Gastroesophageal sphincter (tissue), 4 donors: ENCODE measurements around the gene AHCTF1. TPM values are rescaled to one million over a fixed set of nuclear protein-coding genes. Genes with fewer than 3 reads are reported as not detected.

Experiments
- ATAC-seq: fragments of 150-250 bp; one replicate; pipeline ENCODE4 v1.9.1; 2016; ENCODE audit warnings: mild to moderate bottlenecking, moderate library complexity
- H3K27ac ChIP-seq, 4 donors: fragments of 200-600 bp; sonication (generic) in 3 of 4; 1 replicate in 3 of 4; 2 replicates in 1 of 4; pipeline ENCODE4 v1.5.1; 2016 to 2019
- H3K27me3 ChIP-seq: fragments of 200-600 bp; sonication (generic); one replicate; pipeline ENCODE4 v1.5.1; 2019
- H3K36me3 ChIP-seq, 2 donors: fragments of 200-600 bp; sonication (generic); one replicate each; pipeline ENCODE4 v1.5.1; 2019; ENCODE audit warnings: control low read depth in 1 of 2
- H3K4me1 ChIP-seq, 3 donors: fragments of 200-600 bp; sonication (generic); 1 replicate in 2 of 3; 2 replicates in 1 of 3; pipeline ENCODE4 v1.5.1; 2016 to 2019; ENCODE audit warnings: control low read depth in 2 of 3
- H3K4me3 ChIP-seq, 2 donors: fragments of 200-600 bp; sonication (generic); one replicate each; pipeline ENCODE4 v1.5.1; 2019; ENCODE audit warnings: mild to moderate bottlenecking in 1 of 2, moderate library complexity in 1 of 2
- H3K9me3 ChIP-seq, 3 donors: fragments of 200-600 bp; sonication (generic); one replicate each; pipeline ENCODE4 v1.5.1; 2017 to 2019; ENCODE audit warnings: control low read depth in 2 of 3
- CTCF ChIP-seq, 4 experiments: fragments of 200-600 bp in 2 of 4; fragments of 450-650 bp in 2 of 4; sonication (generic) in 1 of 4; IDR thresholded peaks; one replicate each; pipeline ENCODE4 v1.5.1; 2017 to 2019; ENCODE audit warnings: antibody characterized with exemption in 4 of 4, mild to moderate bottlenecking in 2 of 4, moderate library complexity in 2 of 4
- EP300 ChIP-seq: sonication (generic); formaldehyde crosslinking; IDR thresholded peaks from one replicate; pipeline ENCODE4 v1.6.1; 2017; ENCODE audit warnings: antibody characterized with exemption, mild to moderate bottlenecking
- POLR2A ChIP-seq, 2 donors: fragments of 450-650 bp; IDR thresholded peaks; one replicate each; pipeline ENCODE4 v1.6.1; 2017; ENCODE audit warnings: antibody characterized with exemption in 2 of 2, mild to moderate bottlenecking in 2 of 2, moderate library complexity in 1 of 2
- POLR2AphosphoS5 ChIP-seq: sonication (generic); formaldehyde crosslinking; IDR thresholded peaks from one replicate; pipeline ENCODE4 v1.6.1; 2017; ENCODE audit warnings: antibody characterized with exemption
- WGBS, 2 donors: methylation state at CpG; one replicate each; pipeline ENCODE4 v1.1.5; 2018; ENCODE audit warnings: low coverage in 1 of 2; 5-methylcytosine and 5-hydroxymethylcytosine counted together
- total RNA-seq, 4 donors: library from RNA; depleted of rRNA; stranded (reverse); fragments of >200 nt; gene quantifications; one replicate each; pipeline ENCODE4 v1.1.0, GENCODE V29; 2016

Gene AHCTF1
- total RNA-seq, 4 donors from 2014 or later = 37.4 to 69.6 (median 45.2) TPM

GRCh38 chr1:246800756-246801155, 131.0 kb downstream of the AHCTF1 start:
- Histone ChIP-seq H3K4me3 (no peak overlapping the region), H3K27ac (no peak overlapping the region), H3K27me3 (peaks cover 25% of the 10 kb centered on the region), H3K36me3 (no peaks in the 10 kb centered on the region), H3K9me3 (peaks cover 0 to 6% (median 0%) of the 10 kb centered on the region in 3 donors), H3K4me1 (no peaks in the 10 kb centered on the region)
- TF ChIP-seq EP300 = no peak
- no peak for TF ChIP-seq POLR2AphosphoS5
- no peak for TF ChIP-seq CTCF (IDR thresholded peaks at IDR 0.05)
- 50 to 83% methylated on average over 1 to 5 of the region's 10 CpGs for WGBS, 2 donors
- ATAC-seq = no peak

GRCh38 chr1:246800356-246800755, 131.4 kb downstream of the AHCTF1 start:
- ATAC-seq = no peak
- H3K27me3 ChIP-seq = peaks cover 27% of the 10 kb centered on the region
- H3K9me3 ChIP-seq = peaks cover 0 to 6% (median 0%) of the 10 kb centered on the region in 3 donors
- no peaks in the 10 kb centered on the region for H3K4me1 ChIP-seq
- no peaks in the 10 kb centered on the region for H3K36me3 ChIP-seq
- TF ChIP-seq CTCF (IDR thresholded peaks at IDR 0.05) = no peak
- TF ChIP-seq POLR2A (IDR thresholded peaks at IDR 0.05) = no peak
- TF ChIP-seq EP300 = no peak
- no peak for TF ChIP-seq POLR2AphosphoS5
- no peak overlapping the region for H3K4me3 ChIP-seq
- 70 to 87% methylated on average over 3 of the region's 3 CpGs for WGBS, 2 donors
- H3K27ac ChIP-seq = no peak overlapping the region

- no peak for TF ChIP-seq POLR2A (IDR thresholded peaks at IDR 0.05)
- no peak for TF ChIP-seq EP300
- no peak for TF ChIP-seq CTCF (IDR thresholded peaks at IDR 0.05)
- no peak for TF ChIP-seq POLR2AphosphoS5
- Histone ChIP-seq H3K27me3 (peaks cover 38% of the 10 kb centered on the region), H3K4me1 (peaks cover 0 to 11% (median 0%) of the 10 kb centered on the region in 3 donors), H3K27ac (no peak overlapping the region), H3K36me3 (no peaks in the 10 kb centered on the region), H3K9me3 (peaks cover 0 to 6% (median 0%) of the 10 kb centered on the region in 3 donors), H3K4me3 (no peak overlapping the region)
- ATAC-seq = no peak
- WGBS, 2 donors = 76 to 100% methylated on average over 3 to 5 of the region's 22 CpGs
Observed at GRCh38 chr1:246798606-246799496, 132.9 kb downstream of the AHCTF1 start.

- Histone ChIP-seq H3K36me3 (no peaks in the 10 kb centered on the region), H3K27me3 (peaks cover 43% of the 10 kb centered on the region), H3K27ac (no peak overlapping the region), H3K4me3 (no peak overlapping the region), H3K4me1 (peaks cover 0 to 11% (median 0%) of the 10 kb centered on the region in 3 donors), H3K9me3 (peaks cover 0 to under 1% (median 0%) of the 10 kb centered on the region in 3 donors)
- no peak for TF ChIP-seq CTCF (IDR thresholded peaks at IDR 0.05)
- TF ChIP-seq POLR2AphosphoS5 = no peak
- TF ChIP-seq POLR2A (IDR thresholded peaks at IDR 0.05) = no peak
- no peak for TF ChIP-seq EP300
- ATAC-seq = no peak
- WGBS, 2 donors = 61 to 70% methylated on average over 2 of the region's 4 CpGs
Observed at GRCh38 chr1:246798107-246798506, 133.6 kb downstream of the AHCTF1 start.

- 30 to 90% methylated on average over 2 of the region's 11 CpGs for WGBS, 2 donors
- Histone ChIP-seq H3K27ac (no peak overlapping the region), H3K36me3 (no peaks in the 10 kb centered on the region), H3K27me3 (peaks cover 48% of the 10 kb centered on the region), H3K9me3 (no peaks in the 10 kb centered on the region), H3K4me1 (peaks cover 0 to 11% (median 0%) of the 10 kb centered on the region in 3 donors), H3K4me3 (no peak overlapping the region)
- no peak for ATAC-seq
- TF ChIP-seq EP300 (no peak), POLR2A (IDR thresholded peaks at IDR 0.05) (no peak), CTCF (IDR thresholded peaks at IDR 0.05) (no peak), POLR2AphosphoS5 (no peak)
Observed at GRCh38 chr1:246797597-246797996, 134.2 kb downstream of the AHCTF1 start.
